Ovary (tissue), 3 donors: ENCODE results near the gene ATXN8OS.

Source experiments
- EP300 ChIP-seq: sonication (generic); formaldehyde crosslinking; IDR thresholded peaks from one replicate; pipeline ENCODE4 v1.6.1; 2017; ENCODE audit warnings: antibody characterized with exemption
- POLR2A ChIP-seq: fragments of 450-650 bp; IDR thresholded peaks from one replicate; pipeline ENCODE4 v1.6.1; 2017; ENCODE audit warnings: antibody characterized with exemption, mild to moderate bottlenecking, moderate library complexity
- TF ChIP-seq, protein P1 (sequence below), 3 donors: fragments of 450-650 bp in 2 of 3; fragments of 200-600 bp in 1 of 3; IDR thresholded peaks; one replicate each; pipeline versions ENCODE4 v1.5.1 to v1.8.0; 2016 to 2022; ENCODE audit warnings: antibody characterized with exemption in 3 of 3, mild to moderate bottlenecking in 1 of 3
- donor health status: DM: no; HTN: no; CAD: no.

DNA sequence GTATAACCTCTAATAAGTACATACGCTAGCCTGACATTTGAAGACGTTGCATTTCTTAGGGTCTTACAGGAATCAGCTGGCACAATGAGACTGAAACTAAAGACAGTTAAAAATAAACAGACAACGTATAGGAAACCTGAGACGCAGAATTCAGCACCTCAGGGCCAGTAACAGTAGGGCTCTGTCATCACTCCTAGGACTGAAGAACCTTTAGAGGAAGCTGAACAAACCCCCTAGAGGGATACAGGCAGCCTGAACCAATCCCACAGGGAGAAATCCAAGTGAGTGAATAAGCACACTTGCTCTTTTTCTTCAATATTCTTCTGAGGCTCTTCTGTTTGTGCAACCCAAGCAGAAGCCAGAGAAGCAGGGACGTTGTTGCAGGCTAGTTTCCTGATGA is 54.5 kb downstream of the ATXN8OS start:
- TF ChIP-seq, protein P1, sequence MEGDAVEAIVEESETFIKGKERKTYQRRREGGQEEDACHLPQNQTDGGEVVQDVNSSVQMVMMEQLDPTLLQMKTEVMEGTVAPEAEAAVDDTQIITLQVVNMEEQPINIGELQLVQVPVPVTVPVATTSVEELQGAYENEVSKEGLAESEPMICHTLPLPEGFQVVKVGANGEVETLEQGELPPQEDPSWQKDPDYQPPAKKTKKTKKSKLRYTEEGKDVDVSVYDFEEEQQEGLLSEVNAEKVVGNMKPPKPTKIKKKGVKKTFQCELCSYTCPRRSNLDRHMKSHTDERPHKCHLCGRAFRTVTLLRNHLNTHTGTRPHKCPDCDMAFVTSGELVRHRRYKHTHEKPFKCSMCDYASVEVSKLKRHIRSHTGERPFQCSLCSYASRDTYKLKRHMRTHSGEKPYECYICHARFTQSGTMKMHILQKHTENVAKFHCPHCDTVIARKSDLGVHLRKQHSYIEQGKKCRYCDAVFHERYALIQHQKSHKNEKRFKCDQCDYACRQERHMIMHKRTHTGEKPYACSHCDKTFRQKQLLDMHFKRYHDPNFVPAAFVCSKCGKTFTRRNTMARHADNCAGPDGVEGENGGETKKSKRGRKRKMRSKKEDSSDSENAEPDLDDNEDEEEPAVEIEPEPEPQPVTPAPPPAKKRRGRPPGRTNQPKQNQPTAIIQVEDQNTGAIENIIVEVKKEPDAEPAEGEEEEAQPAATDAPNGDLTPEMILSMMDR (IDR thresholded peaks at IDR 0.05) = no peak
- TF ChIP-seq EP300 = no peak
- TF ChIP-seq POLR2A = no peak
